Lung (tissue), 12 donors: ENCODE data around the gene TBRG4. TPM values are rescaled to one million over a fixed set of nuclear protein-coding genes. Genes with fewer than 3 reads are reported as not detected.

Experiments
- ATAC-seq: fragments of 200-7000 bp; cut with Tn5 transposase; one replicate; pipeline ENCODE4 v1.9.1; 2020; ENCODE audit warnings: moderate number of reproducible peaks; ENCODE audit not compliant: insufficient read depth, low FRiP score
- DNase-seq, 3 donors: peaks; one replicate each; pipeline ENCODE4 v3.0.0-alpha.2; 2013 to 2017
- H3K27ac ChIP-seq, 2 donors: one replicate each; pipeline ENCODE4 v1.5.1; 2013; ENCODE audit warnings: mild to moderate bottlenecking in 2 of 2, moderate library complexity in 2 of 2, control low read depth in 1 of 2, inconsistent platforms in 1 of 2, low read depth in 1 of 2, low read length in 1 of 2
- H3K27me3 ChIP-seq, 3 donors: one replicate each; pipeline ENCODE4 v1.5.1; 2013; ENCODE audit warnings: low read length in 2 of 3; ENCODE audit not compliant: control insufficient read depth in 3 of 3, insufficient read depth in 3 of 3
- H3K36me3 ChIP-seq, 4 donors: one replicate each; pipeline ENCODE4 v1.5.1; 2013; ENCODE audit warnings: low read length in 4 of 4, mild to moderate bottlenecking in 1 of 4, moderate library complexity in 1 of 4; ENCODE audit not compliant: control insufficient read depth in 4 of 4, insufficient read depth in 4 of 4
- H3K4me1 ChIP-seq, 5 donors: one replicate each; pipeline ENCODE4 v1.5.1; 2013; ENCODE audit warnings: low read length in 5 of 5, mild to moderate bottlenecking in 2 of 5, moderate library complexity in 1 of 5; ENCODE audit not compliant: control insufficient read depth in 5 of 5, insufficient read depth in 5 of 5
- H3K4me3 ChIP-seq: one replicate; pipeline ENCODE4 v1.5.1; 2013; ENCODE audit warnings: mild to moderate bottlenecking, control low read depth, moderate library complexity
- H3K9ac ChIP-seq, 2 donors: one replicate each; pipeline ENCODE4 v1.5.1; 2013; ENCODE audit warnings: low read length in 2 of 2, control low read depth in 1 of 2; ENCODE audit not compliant: insufficient read depth in 1 of 2
- H3K9me3 ChIP-seq, 4 donors: one replicate each; pipeline ENCODE4 v1.5.1; 2013; ENCODE audit warnings: low read length in 3 of 4, mild to moderate bottlenecking in 1 of 4, moderate library complexity in 1 of 4; ENCODE audit not compliant: control insufficient read depth in 4 of 4, insufficient read depth in 3 of 4
- WGBS, 2 donors: extraction: QIAGEN DNeasy Blood & Tissue Kit; methylation state at CpG; one replicate each; pipeline ENCODE4 v1.1.7; 2013; 5-methylcytosine and 5-hydroxymethylcytosine counted together
- polyA plus RNA-seq, 2 donors: library from polyadenylated mRNA; stranded (reverse); fragments of 200-250 nt; gene quantifications; one replicate each; pipeline ENCODE4 v1.2.1, GENCODE V29; 2013
- total RNA-seq, 2 donors: library from RNA; depleted of rRNA in 1 of 2; stranded (reverse); fragments of >200 nt in 1 of 2; gene quantifications; one replicate each; pipeline ENCODE4 v1.2.1, GENCODE V29; 2014 to 2021
- TF ChIP-seq, protein P1 (sequence below): IDR thresholded peaks from 2 replicates; pipeline ENCODE4 v1.5.1; 2012; ENCODE audit warnings: mild to moderate bottlenecking; ENCODE audit errors: control extremely low read depth, extremely low read depth
- donor health status: control.
- donor health status: control.
- donor health status: Bipolar disorder and iron deficiency.
- donor health status: healthy.
- donor health status: DM: yes; HTN: yes; CAD: no.

Gene TBRG4
- total and polyA plus RNA-seq, 4 donors, result 32.2 to 65.6 (median 46.9) TPM

DNA sequence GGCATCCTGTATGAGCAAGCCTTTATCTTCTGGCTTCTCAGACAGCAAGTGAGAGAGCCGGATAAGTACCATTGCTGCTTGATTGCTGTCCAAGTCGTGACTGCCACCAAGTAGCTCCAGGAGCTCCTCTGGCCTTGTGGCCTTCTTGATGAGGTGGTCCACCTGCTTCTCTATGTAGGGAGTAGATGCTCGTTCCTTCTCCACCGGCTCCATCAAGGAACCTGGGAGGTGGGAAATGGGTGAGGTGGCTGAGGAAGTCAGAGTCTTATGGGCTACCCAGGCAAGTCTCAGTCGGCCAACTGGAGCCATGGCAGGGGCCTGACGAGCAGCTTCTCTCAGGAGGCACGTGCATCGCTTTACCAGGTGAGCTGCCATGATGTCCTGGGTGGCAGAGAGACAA is 2.6 kb downstream of the TBRG4 start:
- H3K9ac ChIP-seq, result no peak overlapping the region
- peaks cover 23 to 51% (median 38%) of the 10 kb centered on the region in 4 donors for H3K36me3 ChIP-seq
- no peak overlapping the region for H3K4me3 ChIP-seq
- TF ChIP-seq, protein P1, sequence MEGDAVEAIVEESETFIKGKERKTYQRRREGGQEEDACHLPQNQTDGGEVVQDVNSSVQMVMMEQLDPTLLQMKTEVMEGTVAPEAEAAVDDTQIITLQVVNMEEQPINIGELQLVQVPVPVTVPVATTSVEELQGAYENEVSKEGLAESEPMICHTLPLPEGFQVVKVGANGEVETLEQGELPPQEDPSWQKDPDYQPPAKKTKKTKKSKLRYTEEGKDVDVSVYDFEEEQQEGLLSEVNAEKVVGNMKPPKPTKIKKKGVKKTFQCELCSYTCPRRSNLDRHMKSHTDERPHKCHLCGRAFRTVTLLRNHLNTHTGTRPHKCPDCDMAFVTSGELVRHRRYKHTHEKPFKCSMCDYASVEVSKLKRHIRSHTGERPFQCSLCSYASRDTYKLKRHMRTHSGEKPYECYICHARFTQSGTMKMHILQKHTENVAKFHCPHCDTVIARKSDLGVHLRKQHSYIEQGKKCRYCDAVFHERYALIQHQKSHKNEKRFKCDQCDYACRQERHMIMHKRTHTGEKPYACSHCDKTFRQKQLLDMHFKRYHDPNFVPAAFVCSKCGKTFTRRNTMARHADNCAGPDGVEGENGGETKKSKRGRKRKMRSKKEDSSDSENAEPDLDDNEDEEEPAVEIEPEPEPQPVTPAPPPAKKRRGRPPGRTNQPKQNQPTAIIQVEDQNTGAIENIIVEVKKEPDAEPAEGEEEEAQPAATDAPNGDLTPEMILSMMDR, result no peak
- H3K9me3 ChIP-seq, result no peaks in the 10 kb centered on the region
- H3K27ac ChIP-seq, result no peak overlapping the region
- H3K4me1 ChIP-seq, result peaks cover 3 to 15% (median 8%) of the 10 kb centered on the region in 5 donors
- DNase-seq (peak in 1 of 3 donors; percentile 9), ATAC-seq (no peak)
- no peaks in the 10 kb centered on the region for H3K27me3 ChIP-seq
- WGBS, 2 donors, result 88 to 90% methylated on average over 8 of the region's 8 CpGs

DNA sequence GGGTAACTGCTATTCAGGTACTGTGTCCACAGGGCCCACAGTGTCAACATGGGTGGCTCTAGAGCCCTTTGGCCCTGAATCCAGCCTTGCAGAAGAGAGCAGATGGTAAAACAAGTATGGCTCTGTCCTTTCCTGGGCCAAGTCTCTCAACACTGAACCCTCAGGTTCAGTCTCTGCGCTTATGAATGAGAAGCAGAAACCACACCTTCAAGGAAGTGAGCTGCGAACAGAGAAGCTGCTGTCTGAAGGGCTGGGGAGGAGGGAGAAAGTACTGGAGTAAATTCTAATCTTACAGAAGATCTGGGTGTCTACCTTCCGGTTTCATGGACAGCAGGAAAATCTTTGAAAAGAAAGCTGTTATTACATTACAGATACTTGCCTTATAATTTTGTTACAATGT is 4.1 kb downstream of the TBRG4 start:
- TF ChIP-seq, protein P1, result no peak
- H3K9me3 ChIP-seq, result no peaks in the 10 kb centered on the region
- no peaks in the 10 kb centered on the region for H3K27me3 ChIP-seq
- no peak overlapping the region for H3K27ac ChIP-seq
- DNase-seq (no peak), ATAC-seq (no peak)
- H3K4me1 ChIP-seq, result peaks cover 3 to 12% (median 8%) of the 10 kb centered on the region in 5 donors
- H3K4me3 ChIP-seq, result no peak overlapping the region
- peaks cover 34 to 63% (median 49%) of the 10 kb centered on the region in 4 donors for H3K36me3 ChIP-seq
- WGBS, 2 donors, result 68 to 77% methylated on average over 3 of the region's 3 CpGs
- no peak overlapping the region for H3K9ac ChIP-seq

DNA sequence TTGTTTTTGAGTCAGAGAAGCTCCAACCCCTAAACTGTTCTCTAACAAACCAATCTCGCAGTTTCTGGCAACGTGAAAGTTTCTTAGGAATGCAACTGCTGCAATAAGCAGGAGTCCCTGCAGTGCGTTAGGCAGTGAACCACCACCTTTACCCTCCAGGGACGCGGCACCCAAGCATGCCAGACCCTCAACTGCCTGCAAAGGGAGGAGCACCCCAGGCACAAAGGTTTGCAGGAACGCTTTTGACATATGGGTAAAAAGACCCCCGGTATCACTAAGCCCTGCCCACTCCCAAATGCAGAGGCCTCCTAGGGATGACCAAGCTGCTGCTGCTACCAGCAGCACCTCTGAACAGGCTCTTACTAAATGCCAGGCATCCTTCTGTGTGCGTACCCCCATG is 4.7 kb downstream of the TBRG4 start:
- Histone ChIP-seq H3K4me3 (no peak overlapping the region), H3K9me3 (no peaks in the 10 kb centered on the region), H3K4me1 (peaks cover 3 to 9% (median 7%) of the 10 kb centered on the region in 5 donors), H3K36me3 (peaks cover 39 to 65% (median 52%) of the 10 kb centered on the region in 4 donors), H3K27me3 (no peaks in the 10 kb centered on the region), H3K27ac (no peak overlapping the region), H3K9ac (no peak overlapping the region)
- DNase-seq (no peak), ATAC-seq (no peak)
- TF ChIP-seq, protein P1, result no peak
- 78 to 93% methylated on average over 8 of the region's 8 CpGs for WGBS, 2 donors

DNA sequence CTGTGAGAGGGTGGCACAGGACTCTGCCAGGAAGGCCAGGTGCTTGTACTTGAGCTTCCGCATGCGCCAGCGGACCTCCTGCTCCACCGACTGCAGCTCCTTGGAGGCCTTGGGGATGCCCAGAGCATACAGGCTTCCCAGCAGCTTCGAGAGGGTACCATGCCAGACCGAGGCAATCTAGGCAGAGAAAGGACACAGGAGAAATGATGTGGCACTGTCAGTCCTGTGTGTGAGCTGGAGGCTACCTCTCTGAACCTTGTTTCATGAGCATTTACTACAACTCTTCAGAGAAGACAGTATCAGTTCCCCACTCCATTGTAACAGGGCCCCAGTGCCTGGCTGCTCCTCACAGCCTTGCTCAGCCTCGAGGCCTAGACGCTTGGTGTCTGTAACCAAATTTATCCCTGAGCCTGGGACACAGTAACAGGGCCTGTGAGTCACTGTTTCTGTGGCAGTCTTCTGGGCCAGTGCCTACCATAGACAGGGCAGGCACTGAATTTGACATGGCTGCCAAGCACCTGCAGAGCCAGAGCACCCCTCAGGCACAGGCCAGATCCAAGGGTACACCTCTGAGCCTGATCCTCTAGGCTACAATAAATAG is 5.8 kb downstream of the TBRG4 start:
- Histone ChIP-seq H3K9me3 (no peaks in the 10 kb centered on the region), H3K27ac (no peak overlapping the region), H3K36me3 (peaks cover 49 to 72% (median 61%) of the 10 kb centered on the region in 4 donors), H3K4me1 (peaks cover 2 to 8% (median 6%) of the 10 kb centered on the region in 5 donors), H3K4me3 (no peak overlapping the region), H3K27me3 (no peaks in the 10 kb centered on the region), H3K9ac (no peak overlapping the region)
- WGBS, 2 donors, result 95 to 99% methylated on average over 8 of the region's 8 CpGs
- DNase-seq (peak in 1 of 3 donors; percentile 11), ATAC-seq (no peak)
- TF ChIP-seq, protein P1, result no peak
